ENCODE measurements around the gene DIS3L2. TPM values are rescaled to one million over a fixed set of nuclear protein-coding genes. Genes with fewer than 3 reads are reported as not detected.

DIS3L2 gene
- total and polyA plus RNA-seq, 2 experiments from 2014 or later = 15.2 to 25.3 TPM

GRCh38 chr2:232351686-232352510 lies 390.4 kb downstream of the DIS3L2 start (continued):
- TF ChIP-seq ZNF114 (CRISPR knock-in tag; IDR thresholded peaks at IDR 0.05) (no peak), CREB1 (CRISPR knock-in tag; IDR thresholded peaks at IDR 0.05; ENCODE audit: low read depth) (no peak), ZNF462 (CRISPR knock-in tag; IDR thresholded peaks at IDR 0.05) (no peak)

- no peak overlapping the region for H3K27ac ChIP-seq (ENCODE audit: low read depth)
- H3K4me3 ChIP-seq = peak overlapping the region; percentile 38; the same call in 1 of the 2 replicates
- Mint-ChIP-seq H3K9me3 (peaks cover 24% of the 10 kb centered on the region), H3K27ac (no peak overlapping the region), H3K4me3 (no peak overlapping the region), H3K36me3 (ENCODE audit: low read depth) (peaks cover 9% of the 10 kb centered on the region; the same call in 2 of the 3 replicates), H3K27me3 (ENCODE audit: insufficient read depth, low read depth, poor library complexity) (peaks cover 34% of the 10 kb centered on the region), H3K4me1 (no peaks in the 10 kb centered on the region)
- H3K9me2 ChIP-seq (ENCODE audit: insufficient read depth) = no peaks in the 10 kb centered on the region
- no peaks in the 10 kb centered on the region for H3F3A ChIP-seq (replicated peaks; ENCODE audit: low read depth)
- H2AFZ ChIP-seq = no peak overlapping the region
- no peaks in the 10 kb centered on the region for H3K79me2 ChIP-seq (replicated peaks; ENCODE audit: insufficient read depth)
- TF ChIP-seq CREB1 (CRISPR knock-in tag; IDR thresholded peaks at IDR 0.05; ENCODE audit: low read depth) = no peak
- no peaks in the 10 kb centered on the region for H3K4me1 ChIP-seq (ENCODE audit: insufficient read depth)
- DNase-seq (ENCODE audit: low spot score) (no peak), ATAC-seq (peak; percentile 10; the same call in 2 of the 3 replicates)
- 0 out of 2 replicates have a peak, but pooled peaks cover 5% of the 10 kb centered on the region for H3K36me3 ChIP-seq (ENCODE audit: insufficient read depth)
- H4K20me1 ChIP-seq (replicated peaks; ENCODE audit: insufficient read depth) = no peaks in the 10 kb centered on the region
- H3K27me3 ChIP-seq (ENCODE audit: insufficient read depth) = peaks cover 22% of the 10 kb centered on the region
- no peak overlapping the region; the same call in 1 of the 2 replicates for H3K4me2 ChIP-seq
These were observed 391.1 kb downstream of the DIS3L2 start for GRCh38 chr2:232352511-232353091.
